GM23338 (cell line): ENCODE results near the gene QRICH1. TPM values are rescaled to one million over a fixed set of nuclear protein-coding genes. Genes with fewer than 3 reads are reported as not detected.
A peak's percentile ranks its signal among the peaks of the same experiment; 100 is the strongest.

ENCODE experiments used
- ATAC-seq: fragments of 200-7000 bp; cut with Tn5 transposase; 3 replicates; pipeline ENCODE4 v1.9.1; 2020
- DNase-seq: peaks from one replicate; pipeline ENCODE4 v3.0.0-alpha.2; 2015; ENCODE audit warnings: low spot score
- H2AFZ ChIP-seq: fragments of 200-600 bp; sonication (generic); 2 replicates; pipeline ENCODE4 v1.8.0; 2016; ENCODE audit warnings: antibody characterized with exemption, mild to moderate bottlenecking, moderate library complexity
- H3F3A ChIP-seq: fragments of 200-600 bp; sonication (generic); replicated peaks from 2 replicates; pipeline ENCODE4 v1.8.0; 2017; ENCODE audit warnings: antibody characterized with exemption, mixed run types, low read depth
- H3K27ac ChIP-seq: fragments of 200-600 bp; sonication (generic); 2 replicates; pipeline ENCODE4 v1.6.1; 2016; ENCODE audit warnings: low read depth
- H3K27me3 ChIP-seq: fragments of 200-600 bp; sonication (generic); 2 replicates; pipeline ENCODE4 v1.8.0; 2016; ENCODE audit warnings: mild to moderate bottlenecking, mixed run types, moderate library complexity; ENCODE audit not compliant: insufficient read depth
- H3K36me3 ChIP-seq: fragments of 200-600 bp; sonication (generic); 2 replicates; pipeline ENCODE4 v1.8.0; 2016; ENCODE audit warnings: mild to moderate bottlenecking; ENCODE audit not compliant: insufficient read depth
- H3K4me1 ChIP-seq: fragments of 200-600 bp; sonication (generic); 2 replicates; pipeline ENCODE4 v1.8.0; 2016; ENCODE audit warnings: mild to moderate bottlenecking, moderate library complexity; ENCODE audit not compliant: insufficient read depth
- H3K4me2 ChIP-seq: fragments of 200-600 bp; sonication (generic); 2 replicates; pipeline ENCODE4 v1.7.1; 2017; ENCODE audit warnings: mixed run types
- H3K4me3 ChIP-seq: fragments of 200-600 bp; sonication (generic); 2 replicates; pipeline ENCODE4 v1.6.1; 2016; ENCODE audit warnings: mixed run types
- H3K79me2 ChIP-seq: fragments of 200-600 bp; sonication (generic); replicated peaks from 2 replicates; pipeline ENCODE4 v1.8.0; 2017; ENCODE audit warnings: mild to moderate bottlenecking; ENCODE audit not compliant: insufficient read depth
- H3K9me2 ChIP-seq: fragments of 200-600 bp; sonication (generic); 2 replicates; pipeline ENCODE4 v1.8.0; 2017; ENCODE audit not compliant: insufficient read depth
- H4K20me1 ChIP-seq: fragments of 200-600 bp; sonication (generic); replicated peaks from 2 replicates; pipeline ENCODE4 v1.8.0; 2017; ENCODE audit warnings: mild to moderate bottlenecking; ENCODE audit not compliant: insufficient read depth
- H3K27ac Mint-ChIP-seq: 2 replicates; pipeline ENCODE4 v1.8.0; 2020; ENCODE audit warnings: inconsistent platforms, mild to moderate bottlenecking, moderate library complexity, mixed read lengths
- H3K27me3 Mint-ChIP-seq: 3 replicates; pipeline ENCODE4 v1.8.0; 2022; ENCODE audit warnings: low read depth, mild to moderate bottlenecking, moderate library complexity, mixed read lengths, inconsistent platforms; ENCODE audit not compliant: insufficient read depth, poor library complexity
- H3K36me3 Mint-ChIP-seq: 3 replicates; pipeline ENCODE4 v1.8.0; 2021; ENCODE audit warnings: low read depth, mild to moderate bottlenecking, inconsistent platforms, moderate library complexity, mixed read lengths
- H3K4me1 Mint-ChIP-seq: 3 replicates; pipeline ENCODE4 v1.8.0; 2020; ENCODE audit warnings: mild to moderate bottlenecking, inconsistent platforms, mixed read lengths
- H3K4me3 Mint-ChIP-seq: 3 replicates; pipeline ENCODE4 v1.8.0; 2021; ENCODE audit warnings: moderate library complexity, mild to moderate bottlenecking, inconsistent platforms, mixed read lengths
- H3K9me3 Mint-ChIP-seq: 3 replicates; pipeline ENCODE4 v1.8.0; 2020; ENCODE audit warnings: moderate library complexity, mild to moderate bottlenecking, inconsistent platforms, mixed read lengths
- CREB1 ChIP-seq: fragments of 250-450 bp; sonication (Bioruptor Pico); IDR thresholded peaks from 2 replicates; pipeline ENCODE4 v1.5.0; 2020; ENCODE audit warnings: low read depth, mild to moderate bottlenecking, moderate library complexity
- CTCF ChIP-seq, 2 experiments: fragments of 200-600 bp in 1 of 2; sonication (generic) in 1 of 2; conservative IDR thresholded peaks; 2 replicates each; pipeline versions ENCODE4 v1.5.1 to v1.6.1; 2016 to 2017; ENCODE audit warnings: antibody characterized with exemption in 2 of 2, low read depth in 2 of 2, mild to moderate bottlenecking in 2 of 2, moderate library complexity in 1 of 2
- ETS1 ChIP-seq: IDR thresholded peaks from 2 replicates; pipeline ENCODE4 v1.6.1; 2016; ENCODE audit warnings: antibody characterized with exemption
- EZH2 ChIP-seq: fragments of 200-600 bp; sonication (generic); IDR thresholded peaks from one replicate; pipeline ENCODE4 v1.8.0; 2017; ENCODE audit warnings: antibody characterized with exemption, mild to moderate bottlenecking, low read depth; ENCODE audit not compliant: unreplicated experiment
- EZH2phosphoT487 ChIP-seq: fragments of 200-600 bp; sonication (generic); IDR thresholded peaks from one replicate; pipeline ENCODE4 v1.8.1; 2018; ENCODE audit warnings: antibody characterized with exemption; ENCODE audit not compliant: unreplicated experiment
- JUNB ChIP-seq: IDR thresholded peaks from one replicate; pipeline ENCODE4 v1.6.1; 2016; ENCODE audit warnings: antibody characterized with exemption; ENCODE audit not compliant: unreplicated experiment
- NANOG ChIP-seq: IDR thresholded peaks from 2 replicates; pipeline ENCODE4 v1.6.1; 2016; ENCODE audit warnings: antibody characterized with exemption, borderline replicate concordance
- POLR2AphosphoS5 ChIP-seq: IDR thresholded peaks from 2 replicates; pipeline ENCODE4 v1.6.1; 2016; ENCODE audit warnings: antibody characterized with exemption, low read depth
- REST ChIP-seq: IDR thresholded peaks from one replicate; pipeline ENCODE4 v1.6.1; 2018; ENCODE audit warnings: antibody characterized with exemption; ENCODE audit not compliant: unreplicated experiment
- STAT1 ChIP-seq: IDR thresholded peaks from one replicate; pipeline ENCODE4 v1.6.1; 2016; ENCODE audit warnings: antibody characterized with exemption; ENCODE audit not compliant: unreplicated experiment
- ZNF114 ChIP-seq: fragments of 250-450 bp; sonication (Bioruptor Pico); IDR thresholded peaks from 2 replicates; pipeline ENCODE4 v1.5.0; 2020; ENCODE audit warnings: mild to moderate bottlenecking, moderate library complexity
- ZNF331 ChIP-seq: fragments of 250-450 bp; sonication (Bioruptor Pico); IDR thresholded peaks from 2 replicates; pipeline ENCODE4 v1.5.0; 2020; ENCODE audit warnings: low read depth, mild to moderate bottlenecking, moderate library complexity
- ZNF462 ChIP-seq: fragments of 250-450 bp; sonication (Bioruptor Pico); IDR thresholded peaks from 2 replicates; pipeline ENCODE4 v1.5.0; 2020; ENCODE audit warnings: mild to moderate bottlenecking, moderate library complexity
- polyA plus RNA-seq: library from polyadenylated mRNA; unstranded; fragments of >200 nt; fragmentation: Nextera tagmentation; extraction: Ambion mirVana; gene quantifications from 2 replicates; pipeline ENCODE4 v1.2.1, GENCODE V29; 2016
- total RNA-seq: library from RNA; depleted of rRNA; stranded (reverse); fragments of >200 nt; shearing (Covaris generic); gene quantifications from 2 replicates; pipeline ENCODE4 v1.2.3, GENCODE V29; 2014

Gene QRICH1
- total and polyA plus RNA-seq, 2 experiments from 2014 or later = 66.9 to 149 TPM

GRCh38 chr3:49076646-49077045 is 17.2 kb downstream of the QRICH1 start (continued):
- TF ChIP-seq ZNF331 (CRISPR knock-in tag) (no peak), POLR2AphosphoS5 (no peak)

- H3F3A ChIP-seq = no peaks in the 10 kb centered on the region
- H3K4me1 ChIP-seq = no peaks in the 10 kb centered on the region
- Mint-ChIP-seq H3K4me3 (no peak overlapping the region), H3K4me1 (peaks cover 2% of the 10 kb centered on the region; the same call in 1 of the 3 replicates), H3K27me3 (peaks cover 1% of the 10 kb centered on the region), H3K36me3 (peaks cover 66% of the 10 kb centered on the region), H3K9me3 (no peaks in the 10 kb centered on the region), H3K27ac (no peak overlapping the region)
- no peaks in the 10 kb centered on the region for H3K27me3 ChIP-seq
- H3K79me2 ChIP-seq = peaks cover 81% of the 10 kb centered on the region
- TF ChIP-seq NANOG = no peak
- no peak for TF ChIP-seq ETS1
- no peak for TF ChIP-seq EZH2phosphoT487
- TF ChIP-seq ZNF462 = no peak
- no peak for TF ChIP-seq POLR2AphosphoS5
- no peak for TF ChIP-seq STAT1
- TF ChIP-seq CTCF (conservative IDR thresholded peaks at IDR 0.05; ENCODE audit: low read depth in 2 of 2) = no peak
- TF ChIP-seq ZNF114 (CRISPR knock-in tag) = no peak
- no peak for TF ChIP-seq EZH2
- TF ChIP-seq ZNF331 (CRISPR knock-in tag) = no peak
- TF ChIP-seq CREB1 = no peak
- TF ChIP-seq REST = no peak
- no peak for TF ChIP-seq JUNB
- no peak overlapping the region for H3K4me3 ChIP-seq
- no peaks in the 10 kb centered on the region for H3K9me2 ChIP-seq
- DNase-seq = peak; percentile 6
- no peak for ATAC-seq
- no peak overlapping the region for H3K27ac ChIP-seq
- H3K4me2 ChIP-seq = no peak overlapping the region
- H4K20me1 ChIP-seq = peaks cover 34% of the 10 kb centered on the region
- peaks cover 46% of the 10 kb centered on the region for H3K36me3 ChIP-seq
- H2AFZ ChIP-seq = no peak overlapping the region
These were observed 17.8 kb downstream of the QRICH1 start for GRCh38 chr3:49076116-49076515.
